PC-9 (cell line): ENCODE measurements around the gene EPC2. TPM values are rescaled to one million over a fixed set of nuclear protein-coding genes. Genes with fewer than 3 reads are reported as not detected.

ENCODE experiments used
- BruUV-seq: library from RNA; stranded (reverse); fragments of 400-500 nt; replicated peaks from 2 replicates; lab custom pipeline; 2021; lab: Mats Ljungman, UMichigan
- CTCF ChIA-PET: fragments of 300-600 bp; sonication (Branson Sonifier 250); formaldehyde crosslinking; loops from one replicate; lab custom pipeline; 2022; ENCODE audit warnings: antibody characterized with exemption; lab: Charles Lee
- POLR2A ChIA-PET: fragments of 300-600 bp; sonication (Branson Sonifier 250); formaldehyde crosslinking; loops from one replicate; lab custom pipeline; 2022; ENCODE audit warnings: antibody characterized with exemption; ENCODE audit not compliant: unreplicated experiment; lab: Charles Lee
- DNase-seq, 2 experiments: peaks; one replicate each; pipeline versions ENCODE4 v3.0.0 to v3.0.0-alpha.2; 2015 to 2022; ENCODE audit warnings: mixed read lengths in 1 of 2
- H2AFZ ChIP-seq: fragments of 200-600 bp; sonication (generic); 2 replicates; pipeline ENCODE4 v1.8.1; 2017; ENCODE audit warnings: antibody characterized with exemption
- H3F3A ChIP-seq: fragments of 200-600 bp; sonication (generic); 2 replicates; pipeline ENCODE4 v1.8.1; 2017; ENCODE audit warnings: antibody characterized with exemption, mild to moderate bottlenecking, low read depth; ENCODE audit not compliant: insufficient read depth
- H3K27ac ChIP-seq: fragments of 200-600 bp; sonication (generic); 2 replicates; pipeline ENCODE4 v1.6.1; 2016; ENCODE audit warnings: mixed run types
- H3K27me3 ChIP-seq: fragments of 200-600 bp; sonication (generic); 2 replicates; pipeline ENCODE4 v1.6.1; 2016; ENCODE audit warnings: low read depth, mixed run types; ENCODE audit not compliant: insufficient read depth
- H3K36me3 ChIP-seq: fragments of 200-600 bp; sonication (generic); 2 replicates; pipeline ENCODE4 v1.6.1; 2016; ENCODE audit warnings: low read depth, mixed run types
- H3K4me1 ChIP-seq: fragments of 200-600 bp; sonication (generic); replicated peaks from 2 replicates; pipeline ENCODE4 v1.6.1; 2016; ENCODE audit warnings: mixed run types; ENCODE audit not compliant: insufficient read depth
- H3K4me2 ChIP-seq: fragments of 200-600 bp; sonication (generic); 2 replicates; pipeline ENCODE4 v1.6.1; 2017; ENCODE audit warnings: mixed run types
- H3K4me3 ChIP-seq: fragments of 200-600 bp; sonication (generic); 2 replicates; pipeline ENCODE4 v1.6.1; 2016; ENCODE audit warnings: mixed run types
- H3K79me2 ChIP-seq: fragments of 200-600 bp; sonication (generic); 2 replicates; pipeline ENCODE4 v1.6.1; 2017; ENCODE audit warnings: low read depth, mixed run types
- H3K9me2 ChIP-seq: fragments of 200-600 bp; sonication (generic); 2 replicates; pipeline ENCODE4 v1.8.1; 2017; ENCODE audit warnings: mild to moderate bottlenecking; ENCODE audit not compliant: insufficient read depth
- H3K9me3 ChIP-seq: fragments of 200-600 bp; sonication (generic); 2 replicates; pipeline ENCODE4 v1.8.1; 2016; ENCODE audit warnings: low read depth; ENCODE audit not compliant: insufficient read depth
- H4K20me1 ChIP-seq: fragments of 200-600 bp; sonication (generic); 2 replicates; pipeline ENCODE4 v1.8.1; 2017; ENCODE audit not compliant: insufficient read depth
- EZH2 ChIP-seq: fragments of 200-600 bp; sonication (generic); IDR thresholded peaks from 2 replicates; pipeline ENCODE4 v1.8.0; 2017; ENCODE audit warnings: antibody characterized with exemption, low read depth
- intact Hi-C: fragments of 100-400 bp; cut with micrococcal nuclease; formaldehyde crosslinking; loops from one replicate; pipeline ENCODE4 v1.10.0; 2022; ENCODE audit not compliant: unreplicated experiment
- total RNA-seq: library from RNA; stranded (reverse); gene quantifications from 2 replicates; pipeline ENCODE4 v1.2.3, GENCODE V29; 2021
- TF ChIP-seq, protein P1 (sequence below): fragments of 200-600 bp; sonication (generic); conservative IDR thresholded peaks from 2 replicates; pipeline ENCODE4 v1.6.1; 2017; ENCODE audit warnings: mixed run types, antibody characterized with exemption, mild to moderate bottlenecking, moderate library complexity

The EPC2 gene
- total RNA-seq, 1 experiment from 2014 or later, result 29.8 TPM

- ChIA-PET POLR2A (interaction anchor here (0.7 kb wide), 1 partner anchor 108 kb away, joined by 3 read pairs; the partner anchor contains the start of gene EPC2), CTCF (no interaction called here)
- Histone ChIP-seq H3K36me3 (no peaks in the 10 kb centered on the region), H3K27ac (no peak overlapping the region), H3K4me1 (no peaks in the 10 kb centered on the region), H3K4me2 (no peak overlapping the region), H4K20me1 (no peaks in the 10 kb centered on the region; the same call in 1 of the 2 replicates), H2AFZ (no peak overlapping the region), H3F3A (no peaks in the 10 kb centered on the region; the same call in 1 of the 2 replicates), H3K79me2 (no peaks in the 10 kb centered on the region; the same call in 1 of the 2 replicates), H3K9me3 (no peaks in the 10 kb centered on the region), H3K27me3 (no peaks in the 10 kb centered on the region), H3K4me3 (no peak overlapping the region), H3K9me2 (no peaks in the 10 kb centered on the region)
- DNase-seq, result no peak
- TF ChIP-seq, protein P1, sequence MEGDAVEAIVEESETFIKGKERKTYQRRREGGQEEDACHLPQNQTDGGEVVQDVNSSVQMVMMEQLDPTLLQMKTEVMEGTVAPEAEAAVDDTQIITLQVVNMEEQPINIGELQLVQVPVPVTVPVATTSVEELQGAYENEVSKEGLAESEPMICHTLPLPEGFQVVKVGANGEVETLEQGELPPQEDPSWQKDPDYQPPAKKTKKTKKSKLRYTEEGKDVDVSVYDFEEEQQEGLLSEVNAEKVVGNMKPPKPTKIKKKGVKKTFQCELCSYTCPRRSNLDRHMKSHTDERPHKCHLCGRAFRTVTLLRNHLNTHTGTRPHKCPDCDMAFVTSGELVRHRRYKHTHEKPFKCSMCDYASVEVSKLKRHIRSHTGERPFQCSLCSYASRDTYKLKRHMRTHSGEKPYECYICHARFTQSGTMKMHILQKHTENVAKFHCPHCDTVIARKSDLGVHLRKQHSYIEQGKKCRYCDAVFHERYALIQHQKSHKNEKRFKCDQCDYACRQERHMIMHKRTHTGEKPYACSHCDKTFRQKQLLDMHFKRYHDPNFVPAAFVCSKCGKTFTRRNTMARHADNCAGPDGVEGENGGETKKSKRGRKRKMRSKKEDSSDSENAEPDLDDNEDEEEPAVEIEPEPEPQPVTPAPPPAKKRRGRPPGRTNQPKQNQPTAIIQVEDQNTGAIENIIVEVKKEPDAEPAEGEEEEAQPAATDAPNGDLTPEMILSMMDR, result no peak
- no peak for TF ChIP-seq EZH2
- no TSS peak for BruUV-seq
- intact Hi-C loops, result no loop called here
Observed at GRCh38 chr2:148751907-148752306, 107.4 kb downstream of the EPC2 start.

GRCh38 chr2:148752977-148753376 lies 108.4 kb downstream of the EPC2 start:
- POLR2A ChIA-PET, result no interaction called here
- Histone ChIP-seq H3K4me3 (no peak overlapping the region), H3K4me2 (no peak overlapping the region), H3K36me3 (no peaks in the 10 kb centered on the region), H3F3A (no peaks in the 10 kb centered on the region; the same call in 1 of the 2 replicates), H4K20me1 (no peaks in the 10 kb centered on the region; the same call in 1 of the 2 replicates), H2AFZ (no peak overlapping the region), H3K79me2 (no peaks in the 10 kb centered on the region), H3K9me3 (no peaks in the 10 kb centered on the region), H3K9me2 (no peaks in the 10 kb centered on the region), H3K27me3 (no peaks in the 10 kb centered on the region), H3K4me1 (no peaks in the 10 kb centered on the region), H3K27ac (no peak overlapping the region)
- TF ChIP-seq EZH2, result no peak
- no TSS peak for BruUV-seq
- CTCF ChIA-PET, result no interaction called here
- no peak for DNase-seq
- intact Hi-C loops, result no loop called here

DNA sequence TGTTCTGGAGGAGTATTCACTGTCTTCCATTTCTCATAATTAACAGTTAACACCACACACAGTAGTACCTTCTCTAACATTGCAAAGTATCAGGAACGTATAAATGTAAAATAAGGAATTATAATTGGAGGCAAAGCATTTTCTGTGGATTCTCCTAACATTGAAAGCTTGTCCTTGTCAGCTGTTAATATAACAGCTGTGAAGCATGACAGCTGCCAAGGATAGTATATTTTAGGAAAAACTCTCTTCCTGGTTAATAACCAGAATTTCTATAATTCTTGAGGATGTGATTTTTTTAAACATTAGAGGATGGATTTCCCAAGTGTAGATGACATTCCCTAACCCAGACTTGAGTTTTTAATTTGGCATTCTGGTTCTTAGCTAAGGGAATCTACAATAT lies 110.3 kb downstream of the EPC2 start:
- no peaks in the 10 kb centered on the region; the same call in 1 of the 2 replicates for H4K20me1 ChIP-seq
- no peaks in the 10 kb centered on the region; the same call in 1 of the 2 replicates for H3F3A ChIP-seq
- ChIA-PET CTCF (no interaction called here), POLR2A (no interaction called here)
- no peak overlapping the region for H3K4me2 ChIP-seq
- H3K79me2 ChIP-seq, result no peaks in the 10 kb centered on the region
- no peak for TF ChIP-seq EZH2
- TF ChIP-seq, protein P1, result no peak
- intact Hi-C loops, result no loop called here
- H3K27me3 ChIP-seq, result no peaks in the 10 kb centered on the region
- no peak for DNase-seq
- H3K4me3 ChIP-seq, result no peak overlapping the region
- H3K9me2 ChIP-seq, result no peaks in the 10 kb centered on the region
- no peak overlapping the region for H3K27ac ChIP-seq
- BruUV-seq, result no TSS peak
- no peaks in the 10 kb centered on the region for H3K4me1 ChIP-seq
- H3K9me3 ChIP-seq, result no peaks in the 10 kb centered on the region
- H2AFZ ChIP-seq, result no peak overlapping the region
- H3K36me3 ChIP-seq, result no peaks in the 10 kb centered on the region
